NCI-H345 treated with DMSO at 0.1 percent for 48 hours (cell line): ENCODE measurements around the gene RBBP5.

Experiments used
- DNase-seq: peaks from one replicate; lab custom pipeline; 2025; ENCODE audit not compliant: unreplicated experiment; lab: John Stamatoyannopoulos, UW

Gene RBBP5

GRCh38 chr1:205129447-205130029, 7.8 kb upstream of the RBBP5 start:
- no peak for DNase-seq

- DNase-seq = no peak
Observed at GRCh38 chr1:205128050-205128449, 6.3 kb upstream of the RBBP5 start.

- DNase-seq = no peak
Observed at GRCh38 chr1:205127646-205128045, 5.9 kb upstream of the RBBP5 start.

GRCh38 chr1:205124726-205125125, 2.9 kb upstream of the RBBP5 start:
- DNase-seq = no peak

GRCh38 chr1:205122489-205122882, 708 bp upstream of the RBBP5 start:
- no peak for DNase-seq

GRCh38 chr1:205118752-205119151, 3.0 kb downstream of the RBBP5 start:
- DNase-seq = no peak

- DNase-seq = no peak
Observed at GRCh38 chr1:205111354-205111753, 10.4 kb downstream of the RBBP5 start.

- DNase-seq = no peak
Observed at GRCh38 chr1:205109711-205110110, 12.1 kb downstream of the RBBP5 start.

GRCh38 chr1:205109269-205109668, 12.5 kb downstream of the RBBP5 start:
- DNase-seq = no peak

GRCh38 chr1:205108464-205108863, 13.3 kb downstream of the RBBP5 start:
- no peak for DNase-seq

- no peak for DNase-seq
Observed at GRCh38 chr1:205107327-205107726, 14.5 kb downstream of the RBBP5 start.

- no peak for DNase-seq
Observed at GRCh38 chr1:205102404-205102803, 19.4 kb downstream of the RBBP5 start.

GRCh38 chr1:205098242-205098641, 23.5 kb downstream of the RBBP5 start:
- no peak for DNase-seq

- no peak for DNase-seq
Observed at GRCh38 chr1:205095422-205095821, 26.4 kb downstream of the RBBP5 start.

- DNase-seq = no peak
Observed at GRCh38 chr1:205091043-205091740, 30.6 kb downstream of the RBBP5 start.

GRCh38 chr1:205088341-205088740, 33.4 kb downstream of the RBBP5 start:
- no peak for DNase-seq

- no peak for DNase-seq
Observed at GRCh38 chr1:205084360-205084759, 37.4 kb downstream of the RBBP5 start, which contains the start of gene TMEM81. TMEM81 (minus strand) TSS chr1:205084460; CDS start chr1:205084320, 140 bp downstream.

GRCh38 chr1:205082431-205082830, 39.3 kb downstream of the RBBP5 start:
- DNase-seq = no peak

GRCh38 chr1:205077934-205078311, 43.9 kb downstream of the RBBP5 start:
- DNase-seq = no peak

- no peak for DNase-seq
Observed at GRCh38 chr1:205077158-205077933, 44.4 kb downstream of the RBBP5 start.

- no peak for DNase-seq
Observed at GRCh38 chr1:205076245-205076761, 45.5 kb downstream of the RBBP5 start.

GRCh38 chr1:205075642-205076155, 46.1 kb downstream of the RBBP5 start:
- DNase-seq = no peak
